DMS53 (cell line): ENCODE results near the gene HOXB5.

ENCODE experiments used
- DNase-seq: peaks from one replicate; lab custom pipeline; 2025; lab: John Stamatoyannopoulos, UW

The HOXB5 gene

DNA sequence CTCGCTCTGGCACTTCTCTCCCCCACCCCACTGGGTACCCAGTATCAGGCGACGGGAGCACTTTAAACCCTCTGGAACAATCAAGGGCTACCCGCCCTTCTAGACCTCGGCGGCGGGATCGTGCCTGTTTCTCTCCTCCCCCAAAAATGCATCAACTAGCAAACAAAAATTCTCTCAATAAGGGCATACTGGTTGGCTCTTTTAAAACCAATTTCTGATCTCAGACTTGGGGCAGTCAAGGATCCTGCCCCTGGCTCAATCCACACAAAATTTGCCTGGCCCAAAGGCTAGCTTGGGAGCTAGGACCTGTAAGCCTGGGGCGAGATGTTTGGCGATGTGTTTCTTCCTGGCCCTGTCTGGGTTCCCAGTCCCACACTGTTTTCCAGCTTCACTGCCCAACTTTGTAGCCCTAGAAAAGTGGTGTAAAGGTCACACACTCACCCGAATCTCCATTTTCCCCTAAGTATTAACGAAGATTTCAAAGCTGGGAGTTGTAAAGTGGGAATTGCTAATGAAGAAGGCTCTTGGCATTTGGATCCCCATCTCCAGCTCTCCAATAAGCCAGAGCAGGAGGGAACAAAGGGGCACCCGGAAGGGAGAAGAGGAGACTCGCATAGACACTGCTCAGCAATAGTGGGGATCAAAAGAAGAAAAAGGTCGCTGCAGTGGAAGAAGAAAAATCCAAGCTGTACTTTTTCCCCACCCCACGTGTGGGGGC, 34.3 kb downstream of the HOXB5 start:
- no peak for DNase-seq

DNA sequence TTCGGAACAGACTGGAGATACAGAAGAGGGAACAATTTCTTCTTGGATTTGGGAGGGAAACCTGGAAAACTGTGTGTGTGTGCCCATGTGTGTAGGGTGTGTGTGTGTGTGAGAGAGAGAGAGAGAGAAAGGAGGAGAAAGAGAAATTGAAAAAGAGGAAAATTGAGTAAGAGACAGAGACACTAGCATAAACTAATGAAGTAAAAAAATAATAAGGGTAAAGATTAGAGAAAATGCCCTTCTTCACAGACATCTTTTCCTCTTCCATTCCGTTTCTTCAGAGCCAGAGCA, 34.8 kb downstream of the HOXB5 start:
- DNase-seq = no peak

DNA sequence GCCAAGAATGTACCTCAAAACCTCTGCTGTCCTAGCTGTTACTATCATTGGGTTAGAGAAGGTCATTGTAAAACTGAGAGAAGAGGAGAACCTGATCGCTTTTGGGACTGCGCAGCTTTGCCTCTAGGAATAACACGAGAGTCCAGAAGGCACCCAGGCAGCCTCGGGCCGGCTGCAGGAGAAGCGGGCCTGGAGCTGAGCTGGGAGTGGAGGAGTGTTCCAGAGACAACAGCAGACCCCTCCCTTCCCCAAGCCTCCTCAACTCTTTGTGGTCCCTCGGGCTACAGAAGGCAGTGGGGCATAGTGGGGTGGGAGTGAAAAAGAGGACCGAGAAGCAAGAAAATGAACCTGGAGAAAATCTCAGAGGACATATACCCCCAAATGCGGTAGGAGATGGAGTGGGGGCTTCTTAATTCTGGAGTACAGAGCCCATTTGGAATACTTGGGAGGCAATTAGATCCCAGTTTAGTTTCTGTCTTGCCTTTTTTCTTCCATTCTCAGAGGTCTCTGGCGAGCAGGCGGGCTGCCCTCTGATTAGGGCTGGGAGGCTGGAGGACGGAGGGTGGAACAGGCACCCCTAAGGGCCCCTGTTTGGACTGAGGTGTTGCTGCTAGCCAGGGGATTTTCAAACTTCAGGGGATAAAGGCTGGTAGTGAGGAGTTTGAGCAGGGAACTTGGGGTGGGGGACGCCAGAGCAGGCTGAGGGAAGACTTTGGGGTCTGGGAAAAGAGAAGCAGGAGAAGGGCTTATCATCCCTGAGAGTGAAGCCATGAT, 35.3 kb downstream of the HOXB5 start:
- DNase-seq = no peak

DNA sequence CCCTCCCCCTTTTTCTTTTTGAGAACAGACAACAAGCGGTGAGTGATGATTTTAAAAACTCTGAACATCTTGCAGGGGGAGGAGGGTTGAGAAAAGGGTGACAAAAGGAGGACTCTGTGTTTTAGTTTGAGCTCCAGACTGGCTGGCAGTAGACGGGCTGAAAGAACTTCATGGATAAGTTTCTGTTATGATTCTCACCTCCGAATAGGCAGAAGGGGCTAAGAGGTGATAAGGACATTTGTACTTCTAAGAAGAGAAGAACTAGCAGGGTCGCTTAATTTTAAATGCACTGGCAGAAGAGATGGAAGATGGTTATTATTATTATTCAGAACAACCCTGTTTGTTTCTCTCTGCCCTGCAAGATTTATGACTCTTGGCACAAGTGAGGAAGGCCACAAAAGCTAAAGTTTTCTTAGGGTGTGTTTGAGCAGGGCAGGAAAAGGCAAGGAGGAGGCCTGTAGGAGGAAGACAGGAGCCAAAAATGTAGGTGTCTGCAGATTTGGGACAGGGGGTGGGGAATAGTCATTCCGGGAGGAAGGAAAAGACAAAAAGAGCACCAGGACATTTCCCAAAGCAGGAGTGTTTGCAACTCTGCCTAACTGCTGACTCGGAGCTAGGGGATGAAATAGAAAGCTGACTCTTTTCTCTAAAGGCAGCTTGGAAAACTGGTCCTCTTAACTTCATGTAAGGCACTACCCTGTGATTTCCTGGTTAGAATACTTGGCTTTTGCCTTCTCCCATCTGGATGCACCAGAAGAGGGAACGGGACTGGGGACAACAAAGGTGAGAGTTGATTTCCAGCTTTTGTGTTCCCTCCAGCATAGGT, 36.8 kb downstream of the HOXB5 start:
- no peak for DNase-seq

DNA sequence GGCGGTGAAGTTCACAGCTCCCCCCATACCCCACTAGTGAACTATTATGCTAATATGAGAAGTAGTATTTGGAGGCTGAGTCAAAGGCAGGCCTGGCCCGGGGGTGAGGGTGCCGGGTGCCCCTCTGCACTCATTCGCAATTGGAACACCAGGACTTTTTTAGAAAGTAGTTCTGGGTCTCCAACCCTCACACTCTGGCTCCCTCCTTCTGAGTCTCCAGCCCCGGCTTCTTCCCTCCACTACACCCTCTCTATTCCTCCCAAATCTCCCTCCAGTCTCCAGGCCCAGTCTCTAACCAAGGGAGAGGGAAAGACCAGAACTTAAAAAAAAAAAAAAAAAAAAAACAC, 37.4 kb downstream of the HOXB5 start:
- no peak for DNase-seq

DNA sequence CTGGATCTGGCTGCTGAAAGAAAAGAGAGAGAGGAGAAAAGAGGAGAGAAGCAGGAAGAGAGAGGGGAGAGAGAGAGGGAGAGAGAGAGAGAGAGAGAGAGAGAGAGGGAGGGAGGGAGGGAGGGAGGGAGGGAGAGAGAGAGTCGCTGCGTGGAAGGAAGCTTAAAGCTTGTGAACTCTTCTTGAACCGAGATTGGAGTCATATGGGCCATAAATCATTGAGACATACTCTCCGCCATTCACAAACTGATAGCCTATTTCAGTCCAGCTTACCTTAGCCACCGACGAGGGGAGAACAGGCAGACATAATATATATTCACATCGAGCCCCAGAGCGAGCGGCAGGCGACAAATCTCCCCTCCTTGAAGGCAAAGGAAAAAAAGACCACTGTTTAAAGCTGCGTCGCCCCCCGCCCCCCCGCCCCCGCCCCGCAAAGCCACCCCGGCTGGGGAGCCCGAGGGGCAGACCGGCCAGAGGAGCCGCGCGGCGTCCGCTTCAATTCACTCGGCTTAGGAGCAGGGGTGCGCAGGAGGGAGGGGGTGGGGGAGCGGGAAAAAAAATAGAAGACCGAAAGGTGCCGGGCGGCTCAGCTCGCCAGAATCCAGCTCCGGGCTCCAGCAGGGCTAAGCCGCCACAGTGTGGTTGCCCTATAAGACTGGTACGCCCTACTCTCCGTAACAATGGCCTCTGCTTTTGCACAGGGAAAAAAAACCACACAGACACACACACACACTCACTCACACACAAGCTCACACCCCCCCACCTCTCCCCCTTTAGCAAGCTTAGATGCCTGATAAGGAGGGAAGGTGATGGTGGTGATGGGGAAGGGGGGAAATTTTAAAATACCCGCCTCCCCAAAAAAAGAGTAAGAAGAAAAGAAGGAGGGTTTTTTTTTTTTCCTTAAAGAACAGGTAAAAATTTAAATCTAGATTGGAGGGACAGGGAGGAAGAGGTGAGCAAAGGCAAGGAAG, 38.0 kb downstream of the HOXB5 start:
- peak; percentile 45 for DNase-seq

DNA sequence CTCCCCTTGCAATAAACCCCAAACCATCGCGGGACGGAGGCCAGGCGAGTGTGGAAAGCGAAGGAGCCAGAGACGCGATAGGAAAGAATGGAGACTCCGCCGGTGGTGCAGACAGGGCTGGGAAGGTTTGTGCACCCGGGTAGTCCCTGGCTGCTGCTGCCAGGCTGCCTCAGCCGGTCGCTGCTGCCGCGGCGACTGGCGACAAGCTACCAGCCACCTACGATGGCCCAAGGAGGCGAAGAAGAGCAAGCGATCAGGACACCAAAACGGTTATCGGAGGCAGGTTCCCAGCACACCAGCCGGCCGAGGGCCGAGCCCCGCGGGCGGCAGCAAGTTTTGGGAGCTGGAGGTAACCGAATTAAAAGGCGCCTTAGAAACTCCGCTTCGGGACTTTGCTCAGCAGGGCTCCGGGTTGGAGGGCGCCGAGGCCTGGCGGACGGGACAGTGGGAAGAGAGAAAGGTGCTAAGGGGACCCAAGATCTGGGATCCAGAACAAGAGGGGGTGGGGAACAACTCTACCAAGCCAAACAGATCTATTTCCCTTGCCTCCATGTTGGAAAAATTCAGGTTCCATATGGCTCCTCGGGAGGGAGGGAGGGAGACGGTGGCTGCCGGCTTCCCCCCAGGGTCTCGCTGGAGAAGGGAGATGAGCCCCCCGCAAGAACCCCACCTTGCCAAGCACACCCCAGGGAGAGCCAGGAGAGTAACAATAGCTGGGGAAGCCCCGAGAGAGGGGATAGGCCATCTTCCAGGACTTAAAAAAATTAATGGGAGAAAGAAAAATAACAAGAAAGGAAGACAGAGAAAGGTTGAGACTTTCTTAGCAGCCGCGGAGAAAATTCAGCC, 38.9 kb downstream of the HOXB5 start:
- no peak for DNase-seq

DNA sequence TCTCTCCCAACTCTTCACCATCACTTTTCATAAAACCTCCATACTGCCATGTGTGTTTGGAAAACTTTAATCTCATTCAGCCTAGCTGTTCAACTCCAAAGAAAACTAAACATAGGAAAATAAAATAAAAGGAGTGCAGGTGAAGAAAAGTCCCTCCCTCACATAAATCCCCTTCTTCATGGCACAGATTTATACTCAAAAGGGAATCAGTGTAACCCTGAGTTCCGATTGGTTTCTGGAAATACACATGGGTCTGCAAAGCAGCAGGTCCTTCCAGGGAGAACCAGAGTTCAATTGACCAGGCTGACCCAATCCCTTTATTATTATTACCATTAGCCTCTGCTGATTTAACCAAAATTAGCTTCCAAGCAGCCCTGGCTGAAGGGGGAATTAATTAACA, 39.8 kb downstream of the HOXB5 start:
- no peak for DNase-seq

DNA sequence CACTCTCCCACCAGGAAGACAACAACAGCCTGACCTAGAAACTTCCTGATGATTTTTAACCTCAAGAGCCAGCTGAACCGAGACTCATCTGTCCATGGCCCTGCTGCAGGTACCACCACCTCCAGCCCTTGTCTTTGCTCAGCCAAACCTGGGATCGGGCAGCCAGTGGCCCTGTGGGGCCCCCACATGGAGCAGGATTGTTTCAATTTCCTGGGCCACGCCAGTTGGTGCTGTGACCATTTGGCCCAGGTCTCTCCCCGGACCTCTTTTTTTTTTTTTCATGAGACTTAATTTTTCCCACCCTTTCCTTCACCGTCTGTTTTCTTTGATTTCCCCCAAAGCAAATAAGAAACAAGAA, 40.4 kb downstream of the HOXB5 start:
- DNase-seq = no peak

DNA sequence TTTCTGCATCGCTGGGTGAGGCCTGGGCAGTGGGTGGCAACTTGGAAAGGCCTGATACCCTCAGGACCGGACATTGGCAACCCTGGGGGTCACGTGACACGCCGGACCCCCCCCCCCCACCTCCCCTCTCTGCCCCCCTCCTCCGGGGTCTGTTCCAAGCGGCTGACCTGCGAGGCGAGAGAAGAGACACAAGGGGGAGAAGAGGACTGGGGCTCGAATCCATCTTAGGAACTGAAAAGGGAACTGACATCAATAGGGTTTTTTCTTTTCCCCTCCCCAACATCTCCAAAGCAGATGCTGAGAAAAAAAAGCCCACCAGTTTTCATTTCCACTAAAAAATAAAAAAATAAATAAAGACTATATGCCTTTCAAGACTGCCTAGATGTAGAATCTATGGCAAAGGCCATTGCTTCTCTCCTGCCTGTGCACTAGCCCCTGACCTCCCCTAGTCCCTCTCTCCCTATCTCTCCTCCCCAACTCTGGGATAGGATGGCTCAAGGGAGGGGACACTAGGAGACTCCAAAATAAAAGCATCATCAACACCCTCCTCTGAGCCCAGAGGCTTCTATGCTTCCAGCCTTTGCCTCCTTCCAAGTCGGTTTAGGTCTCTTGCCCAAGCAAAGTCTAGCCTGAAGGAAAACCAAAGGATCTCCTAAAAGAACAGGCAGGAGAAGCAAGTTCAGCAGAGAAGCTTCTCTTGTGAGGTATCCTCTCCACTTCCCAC, 41.0 kb downstream of the HOXB5 start:
- DNase-seq = no peak

DNA sequence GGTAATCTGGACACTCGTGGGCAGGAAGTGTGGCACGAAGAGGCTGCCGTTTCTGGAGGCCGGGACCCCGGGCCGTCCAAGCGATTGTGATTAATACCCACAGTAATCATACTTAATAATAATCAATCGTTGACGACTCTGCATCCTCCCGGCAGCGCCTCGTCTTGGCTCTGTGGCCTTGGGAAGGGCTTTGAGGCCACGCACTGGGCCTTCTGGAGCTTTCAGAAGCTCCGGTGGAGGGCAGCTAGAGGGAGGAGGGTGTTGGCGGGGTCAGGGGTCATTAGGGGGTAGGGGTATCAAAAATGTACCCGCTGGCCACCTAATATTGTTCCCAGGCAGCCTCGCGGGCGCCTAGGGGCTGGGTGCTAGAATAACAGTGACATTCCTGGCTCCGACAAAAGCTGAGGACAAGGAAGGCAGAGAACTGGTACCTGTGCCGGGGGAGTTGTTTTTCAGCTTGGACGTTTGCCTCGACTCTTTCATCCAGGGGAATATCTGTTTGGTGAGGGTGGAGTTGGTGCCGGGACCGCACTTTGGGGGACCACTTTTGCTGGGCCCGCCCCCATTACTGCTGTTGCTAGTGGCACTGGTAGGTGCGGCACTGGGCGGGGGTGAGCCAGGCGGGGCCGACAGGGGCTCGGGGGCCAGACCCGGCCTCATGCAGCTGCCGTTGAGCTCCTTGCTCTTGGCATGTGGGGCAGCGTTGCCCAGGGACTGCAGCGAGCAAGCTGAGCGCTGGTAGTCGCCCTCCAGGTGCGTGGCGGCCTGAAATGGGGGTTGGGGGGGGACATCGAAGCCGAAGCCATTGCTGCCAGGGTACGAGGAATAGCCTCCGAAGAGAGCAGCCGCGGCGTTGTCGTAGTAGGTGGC, 41.7 kb downstream of the HOXB5 start:
- no peak for DNase-seq

DNA sequence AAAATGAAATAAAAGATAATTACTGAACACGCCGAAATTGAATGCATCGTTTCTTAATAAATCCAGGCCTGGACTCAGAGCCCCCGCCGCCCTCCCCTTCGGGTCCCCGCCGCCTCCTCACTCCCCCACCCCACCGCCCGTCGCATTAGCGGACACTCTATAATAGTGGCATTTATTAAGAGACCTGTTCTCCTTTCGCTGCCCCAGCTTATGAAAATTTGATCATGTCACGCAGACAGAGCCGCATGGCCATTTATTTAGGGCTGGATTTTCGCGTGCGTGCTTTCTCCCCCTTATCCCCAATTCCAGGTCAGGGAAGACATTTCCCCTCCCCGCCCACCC, 42.4 kb downstream of the HOXB5 start:
- DNase-seq = no peak

DNA sequence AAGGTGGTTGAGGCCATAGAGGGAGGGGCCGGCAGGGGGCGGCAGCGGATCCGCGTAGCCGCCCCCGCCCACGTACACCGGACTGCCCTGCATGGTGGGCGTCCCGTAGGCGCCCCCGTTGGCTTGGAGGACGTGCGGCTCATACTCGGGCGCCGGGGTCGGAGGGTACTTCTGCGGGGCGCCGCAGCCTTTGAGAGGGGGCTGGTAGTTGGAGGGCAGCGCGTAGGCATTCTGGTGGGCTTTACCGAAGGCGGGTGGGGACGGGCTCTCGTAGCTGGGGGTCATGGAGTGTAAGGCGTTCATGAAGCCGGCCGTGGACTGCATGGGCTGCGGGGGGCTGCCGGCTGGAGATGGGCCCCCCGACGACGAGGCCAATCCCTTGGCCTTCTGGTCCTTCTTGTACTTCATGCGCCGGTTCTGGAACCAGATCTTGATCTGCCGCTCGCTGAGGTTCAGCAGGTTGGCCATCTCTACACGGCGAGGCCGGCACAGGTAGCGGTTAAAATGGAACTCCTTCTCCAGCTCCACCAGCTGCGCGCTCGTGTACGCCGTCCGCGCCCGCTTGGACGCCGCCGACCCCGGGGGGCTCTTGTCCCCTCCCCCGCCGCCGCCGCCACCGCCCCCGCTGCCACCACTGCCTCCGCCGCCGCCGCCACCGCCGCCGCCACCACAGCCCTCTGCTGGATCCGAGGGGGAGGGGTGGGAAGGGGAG, 42.9 kb downstream of the HOXB5 start:
- DNase-seq = no peak

DNA sequence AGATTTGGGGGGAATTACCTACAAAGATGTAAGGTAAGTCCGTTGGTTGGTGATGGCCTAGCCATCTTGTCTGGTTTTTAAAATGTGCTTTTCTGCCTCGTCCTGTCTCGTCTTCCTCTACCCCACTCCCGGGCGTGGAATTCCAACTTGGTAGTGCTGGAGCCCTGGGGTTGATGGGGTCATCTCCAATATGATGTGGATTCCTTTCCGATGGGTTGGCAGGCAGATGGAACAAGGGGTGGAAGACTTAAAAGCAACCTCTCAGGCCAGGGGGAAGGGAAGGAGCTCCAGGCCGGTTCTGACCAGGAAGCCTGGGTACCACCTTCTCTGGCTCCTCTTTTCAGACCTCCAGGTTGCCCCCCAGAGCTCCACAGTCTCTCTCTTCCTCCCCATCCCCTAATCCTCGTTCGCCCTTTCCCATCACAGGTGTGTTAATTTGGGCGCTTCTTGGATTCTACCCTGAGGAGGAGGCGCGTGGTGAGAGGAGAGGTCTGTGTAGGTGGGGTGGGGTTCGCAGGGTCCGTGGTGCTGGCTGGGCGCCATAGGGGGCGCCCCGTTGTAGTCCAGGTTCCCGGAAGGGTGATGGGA, 43.6 kb downstream of the HOXB5 start:
- DNase-seq = no peak

DNA sequence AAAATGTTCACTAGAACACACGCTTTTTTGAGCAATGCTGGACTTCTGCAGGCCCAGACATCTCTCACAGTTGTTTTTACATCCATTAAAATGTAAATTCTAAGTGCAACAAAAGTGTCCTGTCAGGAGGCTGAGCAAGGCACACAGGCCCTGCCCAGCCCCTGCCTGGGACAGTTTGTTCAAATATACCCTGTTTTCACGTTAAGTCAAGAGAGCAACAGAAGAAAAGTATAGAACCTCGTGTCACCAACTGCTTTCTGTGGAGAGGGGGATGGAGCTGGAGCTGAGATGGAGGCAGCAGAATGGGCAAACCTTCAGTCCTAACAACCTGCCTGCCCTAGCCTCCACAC, 44.3 kb downstream of the HOXB5 start:
- no peak for DNase-seq

DNA sequence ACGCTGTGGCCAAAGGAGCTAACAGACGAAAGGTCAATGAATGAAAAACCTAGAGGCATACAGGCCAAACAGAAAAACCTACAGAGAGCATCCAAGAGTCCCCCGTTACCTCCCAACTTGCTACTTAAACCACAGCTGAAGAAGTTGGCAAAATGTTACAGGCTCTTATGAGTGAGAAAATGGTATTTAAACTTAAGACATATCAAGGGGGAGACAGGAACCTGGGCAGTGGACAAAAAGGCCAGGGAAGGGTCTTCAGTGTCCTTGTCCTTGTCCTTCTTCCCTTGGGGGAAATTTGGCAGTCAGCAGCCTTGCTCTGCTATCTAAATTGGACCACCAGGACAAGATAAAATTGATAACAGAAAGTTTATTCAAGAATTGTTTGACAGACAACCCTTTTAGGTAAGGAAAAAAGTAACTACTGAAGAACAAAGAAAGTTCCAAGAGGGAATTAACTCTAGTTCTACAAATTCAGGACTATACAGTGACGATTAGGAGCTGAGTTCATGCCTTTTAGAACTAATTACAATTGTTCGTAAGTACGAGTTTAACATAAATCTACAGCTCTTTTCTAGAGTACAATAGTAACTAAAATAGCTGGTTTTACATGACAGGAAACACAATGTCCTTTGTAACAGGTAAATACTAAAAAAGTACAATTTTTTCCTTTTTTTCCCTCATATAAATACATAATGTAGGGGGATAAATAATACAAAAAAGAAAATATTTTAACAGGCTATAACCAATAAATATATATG, 44.9 kb downstream of the HOXB5 start:
- DNase-seq = no peak

DNA sequence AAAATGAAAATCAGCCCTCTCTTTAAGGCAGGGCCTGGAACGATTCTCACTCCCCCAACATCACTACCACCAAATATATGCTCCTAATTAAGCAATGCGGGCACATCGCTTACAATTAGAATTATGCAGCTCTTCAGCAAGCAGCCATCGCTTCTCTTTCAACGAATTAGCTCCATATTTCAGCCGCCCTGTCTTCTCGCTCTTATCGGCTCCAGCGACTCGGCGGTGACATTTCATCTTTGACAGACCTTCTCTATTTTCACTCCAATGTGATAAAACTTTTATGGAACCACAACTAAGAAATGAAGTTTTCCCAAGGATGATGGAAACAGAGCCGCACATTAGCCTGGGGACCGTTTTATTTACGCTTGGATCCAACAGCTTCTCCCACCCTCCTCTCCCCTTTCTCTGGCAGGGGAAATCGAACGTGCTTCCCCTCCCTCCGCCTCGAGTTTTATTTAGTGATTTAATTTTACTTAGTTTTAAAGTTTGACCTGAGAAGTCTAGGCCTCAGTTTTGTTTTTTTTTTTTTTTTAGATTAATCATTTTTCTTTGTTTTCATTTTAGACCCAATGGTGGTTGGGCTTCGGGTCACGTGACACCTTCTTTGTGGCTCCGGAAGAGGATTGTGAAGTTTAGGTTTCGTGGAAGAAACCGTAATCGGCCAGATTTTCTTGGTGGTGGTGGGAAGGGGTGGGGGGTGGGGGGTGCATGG, 45.6 kb downstream of the HOXB5 start:
- no peak for DNase-seq
